OCI-LY3 (cell line): Measurements from ENCODE around the gene CYTH1.

Experiments used
- EZH2phosphoT487 ChIP-seq: fragments of 200-600 bp; shearing (Covaris generic); IDR thresholded peaks from 2 replicates; pipeline ENCODE4 v1.6.1; 2018; ENCODE audit warnings: antibody characterized with exemption, mixed run types, low read depth
- TF ChIP-seq, protein P1 (sequence below): fragments of 200-600, 300-600 bp; sonication (generic); IDR thresholded peaks from 2 replicates; pipeline ENCODE4 v1.5.1; 2014; ENCODE audit warnings: antibody characterized with exemption, low read length, low read depth

GRCh38 chr17:78735832-78736525 is 46.1 kb downstream of the CYTH1 start:
- TF ChIP-seq, protein P1, sequence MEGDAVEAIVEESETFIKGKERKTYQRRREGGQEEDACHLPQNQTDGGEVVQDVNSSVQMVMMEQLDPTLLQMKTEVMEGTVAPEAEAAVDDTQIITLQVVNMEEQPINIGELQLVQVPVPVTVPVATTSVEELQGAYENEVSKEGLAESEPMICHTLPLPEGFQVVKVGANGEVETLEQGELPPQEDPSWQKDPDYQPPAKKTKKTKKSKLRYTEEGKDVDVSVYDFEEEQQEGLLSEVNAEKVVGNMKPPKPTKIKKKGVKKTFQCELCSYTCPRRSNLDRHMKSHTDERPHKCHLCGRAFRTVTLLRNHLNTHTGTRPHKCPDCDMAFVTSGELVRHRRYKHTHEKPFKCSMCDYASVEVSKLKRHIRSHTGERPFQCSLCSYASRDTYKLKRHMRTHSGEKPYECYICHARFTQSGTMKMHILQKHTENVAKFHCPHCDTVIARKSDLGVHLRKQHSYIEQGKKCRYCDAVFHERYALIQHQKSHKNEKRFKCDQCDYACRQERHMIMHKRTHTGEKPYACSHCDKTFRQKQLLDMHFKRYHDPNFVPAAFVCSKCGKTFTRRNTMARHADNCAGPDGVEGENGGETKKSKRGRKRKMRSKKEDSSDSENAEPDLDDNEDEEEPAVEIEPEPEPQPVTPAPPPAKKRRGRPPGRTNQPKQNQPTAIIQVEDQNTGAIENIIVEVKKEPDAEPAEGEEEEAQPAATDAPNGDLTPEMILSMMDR: no peak
- no peak for TF ChIP-seq EZH2phosphoT487
